ES-I3 (cell line): ENCODE data around the gene PIP5K1A.
"Not testable (repeated sequence)": the region's sequence is repeated elsewhere in the genome, so short reads cannot be mapped to it uniquely, and the experiment has no call there.

Experiments
- H3K36me3 ChIP-seq: 2 replicates; pipeline ENCODE4 v1.6.1; 2013; ENCODE audit warnings: mild to moderate bottlenecking, low read length, control low read depth, moderate library complexity; ENCODE audit not compliant: insufficient read depth
- H3K4me1 ChIP-seq: 2 replicates; pipeline ENCODE4 v1.6.1; 2013; ENCODE audit warnings: mild to moderate bottlenecking, control low read depth, low read length; ENCODE audit not compliant: insufficient read depth
- H3K9ac ChIP-seq: 2 replicates; pipeline ENCODE4 v1.6.1; 2013; ENCODE audit warnings: low read depth, mild to moderate bottlenecking, low read length, moderate library complexity
- H3K9me3 ChIP-seq: 2 replicates; pipeline ENCODE4 v1.6.1; 2013; ENCODE audit warnings: mild to moderate bottlenecking, low read length, moderate library complexity; ENCODE audit not compliant: control insufficient read depth, insufficient read depth

Gene PIP5K1A

GRCh38 chr1:151254217-151255213 is 56.2 kb downstream of the PIP5K1A start, which contains the start of gene PSMD4:
PSMD4 (plus strand) TSS chr1:151254734; CDS start chr1:151254783, 49 bp downstream.
- no peaks in the 10 kb centered on the region for H3K9me3 ChIP-seq
- H3K9ac ChIP-seq, result peak within 1 kb of the TSS; percentile 86
- no peaks in the 10 kb centered on the region; the same call in 1 of the 2 replicates for H3K4me1 ChIP-seq
- H3K36me3 ChIP-seq, result no peaks in the 10 kb centered on the region

DNA sequence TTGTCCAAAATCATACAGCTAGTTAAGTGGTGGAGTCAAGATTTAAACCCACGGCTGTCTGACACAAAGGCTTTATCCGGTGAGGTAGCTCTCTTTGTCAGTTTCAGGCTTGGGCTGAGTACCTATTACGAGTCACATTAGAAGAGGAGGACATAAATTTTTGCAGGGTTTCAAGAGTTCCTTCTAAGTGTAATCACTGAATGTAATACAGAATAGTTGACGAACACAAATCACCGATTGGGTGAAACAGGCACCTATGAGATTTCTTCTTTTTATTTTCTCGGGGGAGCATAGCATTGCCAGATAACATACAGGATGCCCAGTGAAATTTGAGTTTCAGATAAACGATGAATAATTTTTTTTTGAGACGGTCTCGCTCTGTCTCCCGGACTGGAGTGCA is 57.0 kb downstream of the PIP5K1A start:
- no peaks in the 10 kb centered on the region for H3K9me3 ChIP-seq
- no peaks in the 10 kb centered on the region for H3K36me3 ChIP-seq
- H3K4me1 ChIP-seq, result no peaks in the 10 kb centered on the region; the same call in 1 of the 2 replicates
- peak overlapping the region; percentile 86 for H3K9ac ChIP-seq

DNA sequence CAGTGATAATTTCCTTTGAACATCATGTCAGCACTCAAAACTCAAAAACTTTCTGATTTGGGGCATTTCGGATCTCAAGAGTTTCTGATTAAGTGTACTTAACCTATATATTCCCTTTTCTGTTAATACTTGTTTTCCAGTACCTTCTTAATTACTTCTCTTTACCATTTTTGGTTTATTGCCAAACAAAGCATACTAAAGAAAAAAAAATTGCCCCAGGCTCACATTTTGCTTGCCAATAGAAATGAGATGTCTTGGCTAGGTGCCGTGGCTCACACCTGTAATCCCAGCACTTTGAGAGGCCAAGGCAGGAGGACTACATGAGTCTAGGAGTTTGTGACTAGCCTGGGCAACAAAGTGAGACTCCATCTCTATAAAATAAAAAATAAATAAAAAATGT is 61.0 kb downstream of the PIP5K1A start:
- H3K9me3 ChIP-seq, result no peaks in the 10 kb centered on the region
- no peak overlapping the region for H3K9ac ChIP-seq
- no peaks in the 10 kb centered on the region; the same call in 1 of the 2 replicates for H3K4me1 ChIP-seq
- H3K36me3 ChIP-seq, result peaks cover 7% of the 10 kb centered on the region

- Histone ChIP-seq H3K9ac (no peak overlapping the region), H3K9me3 (no peaks in the 10 kb centered on the region), H3K36me3 (peaks cover 41% of the 10 kb centered on the region), H3K4me1 (no peaks in the 10 kb centered on the region)
Observed at GRCh38 chr1:151265446-151266236, 67.3 kb downstream of the PIP5K1A start.

- no peaks in the 10 kb centered on the region for H3K4me1 ChIP-seq
- H3K9me3 ChIP-seq, result no peaks in the 10 kb centered on the region
- H3K36me3 ChIP-seq, result peaks cover 41% of the 10 kb centered on the region
- no peak overlapping the region for H3K9ac ChIP-seq
Observed at GRCh38 chr1:151266315-151266714, 68.0 kb downstream of the PIP5K1A start.

DNA sequence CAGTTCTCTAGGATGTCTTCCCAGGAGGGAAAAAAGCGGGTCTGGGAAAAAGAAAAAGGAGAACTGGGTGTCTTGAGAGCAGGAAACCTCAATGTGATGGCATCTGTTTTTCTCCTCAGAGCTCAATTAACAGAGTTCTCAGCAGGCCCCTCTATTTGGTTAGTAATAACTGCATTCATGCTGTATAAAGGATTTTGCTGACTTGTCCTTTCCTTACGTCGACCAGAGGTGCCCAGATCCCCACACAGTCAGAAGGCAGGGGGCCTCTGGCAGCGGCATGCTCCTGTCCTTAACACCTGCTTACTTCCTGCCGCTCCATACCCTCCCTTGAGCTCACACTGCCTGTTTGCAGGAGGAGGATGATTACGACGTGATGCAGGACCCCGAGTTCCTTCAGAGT is 68.5 kb downstream of the PIP5K1A start:
- peaks cover 40% of the 10 kb centered on the region for H3K36me3 ChIP-seq
- no peaks in the 10 kb centered on the region for H3K9me3 ChIP-seq
- no peak overlapping the region for H3K9ac ChIP-seq
- H3K4me1 ChIP-seq, result no peaks in the 10 kb centered on the region

DNA sequence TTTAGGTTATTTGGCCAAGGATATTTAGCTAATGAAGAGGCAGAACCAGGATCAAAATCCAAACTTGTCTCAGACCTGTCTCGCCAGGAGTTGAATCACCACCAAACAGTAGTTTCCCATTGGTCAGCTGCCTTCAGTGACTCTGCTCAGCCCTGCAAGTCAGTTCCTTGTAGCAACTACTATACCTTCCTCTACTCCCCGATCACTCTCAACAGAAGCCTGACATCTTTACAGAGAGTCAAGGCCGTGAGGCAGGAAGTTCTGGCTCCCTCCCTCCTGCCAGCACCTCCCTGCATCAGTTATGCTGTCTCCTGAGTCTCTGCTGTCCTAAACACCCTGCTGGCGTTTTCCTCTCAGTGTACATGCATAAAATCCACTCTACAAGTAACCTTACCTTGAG is 69.4 kb downstream of the PIP5K1A start:
- Histone ChIP-seq H3K36me3 (peaks cover 39% of the 10 kb centered on the region), H3K9ac (no peak overlapping the region), H3K4me1 (no peaks in the 10 kb centered on the region), H3K9me3 (no peaks in the 10 kb centered on the region)

DNA sequence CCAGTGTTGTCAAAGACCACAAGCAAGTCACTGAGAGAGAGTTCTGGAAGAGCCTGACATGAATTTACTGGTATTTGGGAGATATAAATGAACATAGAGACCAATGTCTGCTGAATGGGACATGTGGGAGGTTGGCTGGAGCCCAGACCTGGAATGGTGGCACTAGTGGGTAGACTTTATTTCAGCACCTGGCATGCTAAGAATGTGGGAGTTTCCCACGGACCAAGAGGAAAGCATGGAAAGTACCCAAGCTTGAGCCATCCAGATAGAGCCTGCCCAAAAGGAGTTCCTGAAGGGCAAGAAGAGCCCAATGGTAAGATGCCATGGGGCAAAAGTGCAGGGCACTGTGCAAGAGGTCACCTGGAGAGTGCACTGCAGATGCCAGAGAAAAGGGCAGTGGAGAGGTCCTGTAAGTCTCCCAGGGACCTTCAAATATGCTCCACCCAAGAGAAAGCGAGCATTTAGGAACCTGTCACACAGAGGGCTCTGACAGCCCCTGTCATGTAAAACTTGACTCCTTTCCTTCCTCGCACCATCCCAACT is 75.6 kb downstream of the PIP5K1A start:
- Histone ChIP-seq H3K9me3 (no peaks in the 10 kb centered on the region), H3K4me1 (no peaks in the 10 kb centered on the region), H3K36me3 (peaks cover 3% of the 10 kb centered on the region; the same call in 1 of the 2 replicates), H3K9ac (no peak overlapping the region)

- not testable (repeated sequence) for H3K4me1 ChIP-seq, H3K36me3 ChIP-seq, H3K9me3 ChIP-seq, H3K9ac ChIP-seq
Observed at GRCh38 chr1:151275341-151275740, 77.0 kb downstream of the PIP5K1A start.

GRCh38 chr1:151277249-151277648 is 78.9 kb downstream of the PIP5K1A start:
- Histone ChIP-seq H3K9ac (no peak overlapping the region), H3K36me3 (no peaks in the 10 kb centered on the region), H3K4me1 (no peaks in the 10 kb centered on the region), H3K9me3 (no peaks in the 10 kb centered on the region)

DNA sequence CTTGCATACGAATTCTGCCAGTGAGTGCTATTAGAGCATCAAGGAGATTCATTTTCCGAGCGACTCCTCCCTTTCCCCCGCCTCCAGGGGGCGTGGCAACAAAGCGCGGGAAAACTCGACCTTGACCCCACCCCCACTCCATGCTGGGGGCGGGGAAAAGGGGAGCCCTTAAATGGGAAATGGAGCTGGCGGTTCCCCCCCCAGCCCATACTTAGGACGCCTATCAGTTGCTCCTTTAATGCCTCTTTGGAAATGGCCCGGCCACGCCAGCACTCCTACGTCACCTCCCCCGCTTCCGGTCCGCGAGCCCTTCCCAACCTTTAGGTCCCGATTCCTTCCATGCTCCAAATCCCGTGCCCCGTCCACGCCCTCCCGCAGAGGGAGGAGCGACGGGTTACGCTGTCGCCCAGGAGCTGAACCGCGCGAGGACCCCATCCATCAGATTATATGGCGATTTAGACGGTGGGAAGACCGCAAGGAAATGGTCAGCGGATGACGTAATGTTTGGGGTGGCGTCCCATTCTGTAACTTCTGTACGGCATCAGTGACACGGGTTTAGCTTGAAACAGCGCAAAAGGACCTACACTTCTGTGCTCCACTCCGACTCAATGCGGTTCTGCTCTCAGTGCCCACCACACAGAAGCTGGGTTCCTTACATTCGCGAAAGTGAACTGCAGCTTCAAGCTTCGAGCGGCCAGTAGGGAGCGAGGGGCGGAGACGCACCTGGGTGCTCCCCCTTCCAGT is 83.0 kb downstream of the PIP5K1A start:
- H3K36me3 ChIP-seq, result peaks cover 7% of the 10 kb centered on the region
- H3K4me1 ChIP-seq, result 0 out of 2 replicates have a peak, but pooled peaks cover 4% of the 10 kb centered on the region
- H3K9ac ChIP-seq, result peak overlapping the region; percentile 95
- no peaks in the 10 kb centered on the region for H3K9me3 ChIP-seq

- peak within 1 kb of the TSS; percentile 95 for H3K9ac ChIP-seq
- no peaks in the 10 kb centered on the region for H3K9me3 ChIP-seq
- H3K4me1 ChIP-seq, result 0 out of 2 replicates have a peak, but pooled peaks cover 4% of the 10 kb centered on the region
- H3K36me3 ChIP-seq, result peaks cover 15% of the 10 kb centered on the region
Observed at GRCh38 chr1:151281969-151282882, 83.9 kb downstream of the PIP5K1A start, which contains the start of gene ZNF687. ZNF687 (plus strand) TSS chr1:151282299; CDS start chr1:151286292, 3,993 bp downstream.
